ENCODE measurements around the gene ADIPOR1.

GRCh38 chr1:202989879-202990278 lies 31.8 kb upstream of the ADIPOR1 start:
- no peak for TF ChIP-seq CTCF (IDR thresholded peaks at IDR 0.05)
- no peak for TF ChIP-seq NFE2L2 (conservative IDR thresholded peaks at IDR 0.05; ENCODE audit: low read length)
- no peak for TF ChIP-seq CBX8 (IDR thresholded peaks at IDR 0.05)
- no peak for TF ChIP-seq FOSB (CRISPR knock-in tag; IDR thresholded peaks at IDR 0.05)
